K562 (cell line): ENCODE data around the gene DCST1. TPM values are rescaled to one million over a fixed set of nuclear protein-coding genes. Genes with fewer than 3 reads are reported as not detected.

Experiments
- CHD2 ChIP-seq: IDR thresholded peaks from 2 replicates; pipeline ENCODE4 v1.6.1; 2011; ENCODE audit warnings: low read depth, low read length
- CXXC5 ChIP-seq: fragments of 250-450 bp; sonication (Bioruptor Pico); IDR thresholded peaks from 2 replicates; pipeline ENCODE4 v1.8.0; 2022; ENCODE audit warnings: inconsistent platforms, mild to moderate bottlenecking, moderate library complexity
- EHMT2 ChIP-seq: fragments of 450-650 bp; IDR thresholded peaks from 2 replicates; pipeline ENCODE4 v1.6.1; 2018; ENCODE audit warnings: antibody characterized with exemption
- GABPA ChIP-seq: fragments of 200-800 bp; sonication (Bioruptor generic); conservative IDR thresholded peaks from 2 replicates; pipeline ENCODE4 v1.6.1; 2016; ENCODE audit warnings: low read depth, missing genetic modification characterization, missing compliant biosample characterization
- GTF2E2 ChIP-seq: fragments of 200-800 bp; sonication (Bioruptor generic); IDR thresholded peaks from 2 replicates; pipeline ENCODE4 v1.6.1; 2016; ENCODE audit warnings: missing genetic modification characterization, missing compliant biosample characterization
- MAZ ChIP-seq, 2 experiments: fragments of 450-650 bp in 1 of 2; sonication (generic) in 1 of 2; formaldehyde crosslinking; IDR thresholded peaks in 1 of 2; conservative IDR thresholded peaks in 1 of 2; 2 replicates each; pipeline versions ENCODE4 v1.4.0 to v1.5.0; 2020; ENCODE audit warnings: mild to moderate bottlenecking in 1 of 2, missing genetic modification reagents in 1 of 2
- NEUROD1 ChIP-seq: fragments of 150-350 bp; IDR thresholded peaks from 2 replicates; pipeline ENCODE4 v1.6.1; 2014; ENCODE audit warnings: borderline replicate concordance, low read length, low read depth; ENCODE audit not compliant: partially characterized antibody
- NR4A1 ChIP-seq, 2 experiments: fragments of 250-450 bp in 1 of 2; fragments of 450-650 bp in 1 of 2; sonication (Bioruptor Pico) in 1 of 2; IDR thresholded peaks; 2 replicates each; pipeline versions ENCODE4 v1.4.0 to v1.6.1; 2016 to 2020; ENCODE audit warnings: mild to moderate bottlenecking in 2 of 2, missing compliant biosample characterization in 1 of 2, missing genetic modification characterization in 1 of 2, moderate library complexity in 1 of 2
- RBM34 ChIP-seq: fragments of 200-400 bp; formaldehyde crosslinking; IDR thresholded peaks from 2 replicates; pipeline ENCODE4 v1.6.1; 2018; ENCODE audit warnings: low read length, borderline replicate concordance; ENCODE audit not compliant: insufficient read depth
- RNF2 ChIP-seq: sonication (generic); IDR thresholded peaks from 2 replicates; pipeline ENCODE4 v1.6.1; 2016
- SMC3 ChIP-seq: conservative IDR thresholded peaks from 2 replicates; pipeline ENCODE4 v1.6.1; 2011; ENCODE audit warnings: low read depth, low read length, improper control_type of control experiment; ENCODE audit not compliant: insufficient read depth
- SOX6 ChIP-seq: fragments of 450-650 bp; IDR thresholded peaks from 2 replicates; pipeline ENCODE4 v1.6.1; 2014; ENCODE audit warnings: mild to moderate bottlenecking
- TRIM24 ChIP-seq, 2 experiments: fragments of 450-650 bp; IDR thresholded peaks; 2 replicates each; pipeline ENCODE4 v1.6.1; 2016
- ZBTB7A ChIP-seq: IDR thresholded peaks from 2 replicates; pipeline ENCODE4 v1.6.1; 2011; ENCODE audit warnings: low read depth, mild to moderate bottlenecking, low read length, moderate library complexity, borderline replicate concordance; ENCODE audit not compliant: control insufficient read depth
- ZKSCAN1 ChIP-seq: fragments of 150-350 bp; IDR thresholded peaks from 2 replicates; pipeline ENCODE4 v1.6.1; 2016; ENCODE audit warnings: low read depth, low read length
- ZNF586 ChIP-seq: fragments of 450-650 bp; formaldehyde crosslinking; conservative IDR thresholded peaks from 2 replicates; pipeline ENCODE4 v1.4.0; 2020; ENCODE audit warnings: mild to moderate bottlenecking, moderate library complexity
- ZNF668 ChIP-seq: fragments of 250-450 bp; sonication (Bioruptor Pico); IDR thresholded peaks from 2 replicates; pipeline ENCODE4 v1.8.0; 2022; ENCODE audit warnings: mild to moderate bottlenecking, inconsistent platforms
- ZNF699 ChIP-seq: fragments of 250-450 bp; sonication (Bioruptor Pico); IDR thresholded peaks from 2 replicates; pipeline ENCODE4 v1.8.0; 2021; ENCODE audit warnings: mild to moderate bottlenecking, moderate library complexity; ENCODE audit not compliant: insufficient replicate concordance
- polyA plus RNA-seq, 8 experiments: library from polyadenylated mRNA; depleted of rRNA in 4 of 8; stranded (reverse) in 5 of 8; unstranded in 3 of 8; fragments of >200 nt; fragmentation: Nextera tagmentation in 2 of 8; fragmentation: Illumina TruSeq in 1 of 8; extraction: Ambion mirVana in 2 of 8; extraction: Trizol in 1 of 8; gene quantifications; 2 replicates each; pipeline versions ENCODE4 v1.2.1 to v1.2.3, GENCODE V29; 2011 to 2014; ENCODE audit warnings: inconsistent platforms in 1 of 8, missing spikeins in 1 of 8
- total RNA-seq, 7 experiments: library from RNA; depleted of rRNA in 6 of 7; stranded (reverse); fragments of >200 nt in 6 of 7; fragmentation: Illumina TruSeq in 2 of 7; extraction: Trizol in 2 of 7; gene quantifications; 2 replicates each; pipeline versions ENCODE4 v1.2.1 to v1.2.3, GENCODE V29; 2011 to 2021; ENCODE audit warnings: low replicate concordance in 1 of 7
- TF ChIP-seq, protein P1 (sequence below): fragments of 200-800 bp; sonication (Bioruptor generic); IDR thresholded peaks from 2 replicates; pipeline ENCODE4 v1.6.1; 2017; ENCODE audit warnings: missing genetic modification characterization, missing compliant biosample characterization
- TF ChIP-seq, protein P2 (sequence below), 2 experiments: fragments of 450-650 bp; conservative IDR thresholded peaks; 2 replicates each; pipeline ENCODE4 v1.6.1; 2017; ENCODE audit warnings: mild to moderate bottlenecking in 2 of 2, moderate library complexity in 2 of 2
- TF ChIP-seq, protein P3 (sequence below): fragments of 450-650 bp; conservative IDR thresholded peaks from 2 replicates; pipeline ENCODE4 v1.6.1; 2016; ENCODE audit warnings: missing genetic modification characterization, low read depth, mild to moderate bottlenecking, missing compliant biosample characterization, moderate library complexity

Gene DCST1
- total and polyA plus RNA-seq, 9 of the 15 experiments (the other 6 are each of a cell fraction or from before 2014, with no cell fraction given), result not detected

DNA sequence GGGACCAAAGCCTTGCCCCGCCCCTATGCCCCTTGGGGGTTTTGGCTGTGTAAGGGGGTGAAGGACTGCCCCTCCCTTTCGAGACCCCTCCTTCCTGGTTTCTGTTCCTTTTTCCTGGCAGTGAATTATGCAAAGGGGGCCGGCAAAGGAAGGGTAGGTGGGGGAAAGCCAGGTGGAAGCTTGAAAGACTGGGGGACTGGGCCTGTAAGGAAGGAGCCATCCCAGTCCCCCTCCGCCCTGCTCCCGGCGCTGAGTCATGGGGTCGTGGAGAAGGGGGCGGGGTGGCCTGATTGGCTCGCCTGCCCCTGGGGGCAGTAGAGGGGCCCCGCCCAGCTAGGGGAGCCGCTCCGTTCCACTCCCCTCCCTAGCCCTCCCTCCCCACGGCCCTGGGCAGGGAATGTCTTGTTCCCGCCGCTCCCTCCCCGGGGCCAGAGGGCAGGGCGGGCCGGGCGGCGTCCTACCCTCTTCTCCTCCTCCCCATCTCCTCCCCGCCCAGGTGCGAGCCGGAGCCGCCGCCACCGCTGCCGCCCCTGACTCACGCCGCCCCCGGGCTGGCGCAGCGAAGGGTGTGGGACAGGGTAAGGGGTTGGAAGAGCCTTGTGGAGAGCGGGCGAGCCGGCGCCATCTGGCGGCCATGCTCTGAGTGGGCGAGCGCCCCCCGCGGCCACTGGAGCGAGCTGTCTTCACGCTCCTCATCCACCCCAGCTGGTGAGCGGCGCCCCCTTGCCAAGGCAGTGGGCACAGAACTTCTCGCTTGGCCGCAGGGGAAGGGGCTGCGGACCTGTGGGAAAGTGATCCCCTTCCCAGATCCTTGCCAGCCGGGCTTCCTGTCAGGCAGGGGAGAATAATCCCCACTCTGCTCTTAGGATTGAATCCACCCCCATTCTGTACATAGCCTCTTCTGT is 16.3 kb upstream of the DCST1 start (continued):
- TF ChIP-seq, protein P1, sequence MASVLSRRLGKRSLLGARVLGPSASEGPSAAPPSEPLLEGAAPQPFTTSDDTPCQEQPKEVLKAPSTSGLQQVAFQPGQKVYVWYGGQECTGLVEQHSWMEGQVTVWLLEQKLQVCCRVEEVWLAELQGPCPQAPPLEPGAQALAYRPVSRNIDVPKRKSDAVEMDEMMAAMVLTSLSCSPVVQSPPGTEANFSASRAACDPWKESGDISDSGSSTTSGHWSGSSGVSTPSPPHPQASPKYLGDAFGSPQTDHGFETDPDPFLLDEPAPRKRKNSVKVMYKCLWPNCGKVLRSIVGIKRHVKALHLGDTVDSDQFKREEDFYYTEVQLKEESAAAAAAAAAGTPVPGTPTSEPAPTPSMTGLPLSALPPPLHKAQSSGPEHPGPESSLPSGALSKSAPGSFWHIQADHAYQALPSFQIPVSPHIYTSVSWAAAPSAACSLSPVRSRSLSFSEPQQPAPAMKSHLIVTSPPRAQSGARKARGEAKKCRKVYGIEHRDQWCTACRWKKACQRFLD (CRISPR knock-in tag), result no peak
- TF ChIP-seq ZNF668 (CRISPR knock-in tag) (no peak), ZNF586 (CRISPR knock-in tag) (no peak), ZNF699 (no peak), MAZ (CRISPR knock-in tag; conservative IDR thresholded peaks at IDR 0.05 in 1 of 2, IDR thresholded peaks at IDR 0.05 in 1 of 2) (peak; percentile 98 to 99), GTF2E2 (peak; percentile 25; the same call in 1 of the 2 replicates), EHMT2 (no peak), NR4A1 (CRISPR knock-in tag; IDR thresholded peaks at IDR 0.05) (no peak), NR4A1 (tag; IDR thresholded peaks at IDR 0.05) (0 out of 2 replicates have a peak, but pooled peaks have one; percentile 15), CXXC5 (CRISPR knock-in tag) (peak; percentile 89), SOX6 (peak; percentile 71), GABPA (tag) (peak; percentile 42; the same call in 1 of the 2 replicates), NEUROD1 (peak; percentile 62), SMC3 (peak; percentile 92), ZBTB7A (peak; percentile 98), RNF2 (peak; percentile 76; the same call in 1 of the 2 replicates), ZKSCAN1 (no peak), TRIM24 (IDR thresholded peaks at IDR 0.05) (no peak), CHD2 (no peak), RBM34 (0 out of 2 replicates have a peak, but pooled peaks have one; percentile 55)
- TF ChIP-seq, protein P2, sequence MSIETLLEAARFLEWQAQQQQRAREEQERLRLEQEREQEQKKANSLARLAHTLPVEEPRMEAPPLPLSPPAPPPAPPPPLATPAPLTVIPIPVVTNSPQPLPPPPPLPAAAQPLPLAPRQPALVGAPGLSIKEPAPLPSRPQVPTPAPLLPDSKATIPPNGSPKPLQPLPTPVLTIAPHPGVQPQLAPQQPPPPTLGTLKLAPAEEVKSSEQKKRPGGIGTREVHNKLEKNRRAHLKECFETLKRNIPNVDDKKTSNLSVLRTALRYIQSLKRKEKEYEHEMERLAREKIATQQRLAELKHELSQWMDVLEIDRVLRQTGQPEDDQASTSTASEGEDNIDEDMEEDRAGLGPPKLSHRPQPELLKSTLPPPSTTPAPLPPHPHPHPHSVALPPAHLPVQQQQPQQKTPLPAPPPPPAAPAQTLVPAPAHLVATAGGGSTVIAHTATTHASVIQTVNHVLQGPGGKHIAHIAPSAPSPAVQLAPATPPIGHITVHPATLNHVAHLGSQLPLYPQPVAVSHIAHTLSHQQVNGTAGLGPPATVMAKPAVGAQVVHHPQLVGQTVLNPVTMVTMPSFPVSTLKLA (conservative IDR thresholded peaks at IDR 0.05), result peak; percentile 66 to 85
- TF ChIP-seq, protein P3, sequence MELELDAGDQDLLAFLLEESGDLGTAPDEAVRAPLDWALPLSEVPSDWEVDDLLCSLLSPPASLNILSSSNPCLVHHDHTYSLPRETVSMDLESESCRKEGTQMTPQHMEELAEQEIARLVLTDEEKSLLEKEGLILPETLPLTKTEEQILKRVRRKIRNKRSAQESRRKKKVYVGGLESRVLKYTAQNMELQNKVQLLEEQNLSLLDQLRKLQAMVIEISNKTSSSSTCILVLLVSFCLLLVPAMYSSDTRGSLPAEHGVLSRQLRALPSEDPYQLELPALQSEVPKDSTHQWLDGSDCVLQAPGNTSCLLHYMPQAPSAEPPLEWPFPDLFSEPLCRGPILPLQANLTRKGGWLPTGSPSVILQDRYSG (tag), result no peak
